Hindlimb muscle (tissue), 1 donor: ENCODE data around the gene C1S. TPM values are rescaled to one million over a fixed set of nuclear protein-coding genes. Genes with fewer than 3 reads are reported as not detected.
"Not testable (repeated sequence)": the region's sequence is repeated elsewhere in the genome, so short reads cannot be mapped to it uniquely, and the experiment has no call there.

Source experiments
- DNase-seq: peaks from one replicate; pipeline ENCODE4 v3.0.0-alpha.2; 2013
- polyA plus RNA-seq: library from polyadenylated mRNA; unstranded; fragments of 120-200 nt; gene quantifications from one replicate; pipeline ENCODE4 v1.2.1, GENCODE V29; 2013; ENCODE audit not compliant: insufficient read length

Gene C1S
- 138 TPM for polyA plus RNA-seq

- peak; percentile 90 for DNase-seq
Measured at GRCh38 chr12:7060353-7060954, at the start of gene C1S. Gene C1S (plus strand): TSS chr12:7060718. CDS start chr12:7061913, 1,195 bp downstream.

- not testable (repeated sequence) for DNase-seq
Measured at GRCh38 chr12:7011398-7011797, 49.1 kb upstream of the C1S start.

- DNase-seq: no peak
Measured at GRCh38 chr12:7012024-7012607, 48.4 kb upstream of the C1S start.

- no peak for DNase-seq
Measured at GRCh38 chr12:7013101-7013500, 47.4 kb upstream of the C1S start.

- no peak for DNase-seq
Measured at GRCh38 chr12:7015555-7016370, 44.8 kb upstream of the C1S start.

GRCh38 chr12:7016958-7017571 is 43.5 kb upstream of the C1S start:
- DNase-seq: no peak

- DNase-seq: no peak
Measured at GRCh38 chr12:7017870-7018349, 42.6 kb upstream of the C1S start.

GRCh38 chr12:7018350-7019042 is 42.0 kb upstream of the C1S start, which contains the start of gene LPCAT3:
Gene LPCAT3 (minus strand): TSS chr12:7018476. CDS start chr12:7018424, 52 bp downstream.
- peak; percentile 97 for DNase-seq

- DNase-seq: no peak
Measured at GRCh38 chr12:7019043-7019569, 41.4 kb upstream of the C1S start.

GRCh38 chr12:7021956-7022355 is 38.6 kb upstream of the C1S start:
- DNase-seq: no peak

GRCh38 chr12:7023114-7023513 is 37.4 kb upstream of the C1S start:
- DNase-seq: no peak

- DNase-seq: no peak
Measured at GRCh38 chr12:7026854-7027253, 33.7 kb upstream of the C1S start.

- DNase-seq: no peak
Measured at GRCh38 chr12:7031306-7031705, 29.2 kb upstream of the C1S start.

GRCh38 chr12:7032990-7033389 is 27.5 kb upstream of the C1S start:
- no peak for DNase-seq

- DNase-seq: no peak
Measured at GRCh38 chr12:7034464-7034863, 26.1 kb upstream of the C1S start.

- DNase-seq: no peak
Measured at GRCh38 chr12:7035463-7035862, 25.1 kb upstream of the C1S start.

GRCh38 chr12:7037411-7037810 is 23.1 kb upstream of the C1S start:
- not testable (repeated sequence) for DNase-seq

GRCh38 chr12:7038591-7038990 is 21.9 kb upstream of the C1S start:
- DNase-seq: no peak

- DNase-seq: no peak
Measured at GRCh38 chr12:7039403-7039802, 21.1 kb upstream of the C1S start.

- DNase-seq: no peak
Measured at GRCh38 chr12:7042842-7043241, 17.7 kb upstream of the C1S start.

GRCh38 chr12:7045913-7046312 is 14.6 kb upstream of the C1S start:
- no peak for DNase-seq
